Uterus (tissue), 2 donors: ENCODE results near the gene SH2B3.

ENCODE experiments used
- POLR2A ChIP-seq, 2 donors: fragments of 450-650 bp; IDR thresholded peaks; one replicate each; pipeline ENCODE4 v1.6.1; 2016; ENCODE audit warnings: antibody characterized with exemption in 2 of 2, mild to moderate bottlenecking in 1 of 2, moderate library complexity in 1 of 2
- TF ChIP-seq, protein P1 (sequence below), 4 experiments: fragments of 200-600 bp in 2 of 4; fragments of 450-650 bp in 2 of 4; sonication (generic) in 2 of 4; IDR thresholded peaks; one replicate each; pipeline ENCODE4 v1.5.1; 2016 to 2019; ENCODE audit warnings: antibody characterized with exemption in 4 of 4, mild to moderate bottlenecking in 2 of 4, moderate library complexity in 1 of 4

DNA sequence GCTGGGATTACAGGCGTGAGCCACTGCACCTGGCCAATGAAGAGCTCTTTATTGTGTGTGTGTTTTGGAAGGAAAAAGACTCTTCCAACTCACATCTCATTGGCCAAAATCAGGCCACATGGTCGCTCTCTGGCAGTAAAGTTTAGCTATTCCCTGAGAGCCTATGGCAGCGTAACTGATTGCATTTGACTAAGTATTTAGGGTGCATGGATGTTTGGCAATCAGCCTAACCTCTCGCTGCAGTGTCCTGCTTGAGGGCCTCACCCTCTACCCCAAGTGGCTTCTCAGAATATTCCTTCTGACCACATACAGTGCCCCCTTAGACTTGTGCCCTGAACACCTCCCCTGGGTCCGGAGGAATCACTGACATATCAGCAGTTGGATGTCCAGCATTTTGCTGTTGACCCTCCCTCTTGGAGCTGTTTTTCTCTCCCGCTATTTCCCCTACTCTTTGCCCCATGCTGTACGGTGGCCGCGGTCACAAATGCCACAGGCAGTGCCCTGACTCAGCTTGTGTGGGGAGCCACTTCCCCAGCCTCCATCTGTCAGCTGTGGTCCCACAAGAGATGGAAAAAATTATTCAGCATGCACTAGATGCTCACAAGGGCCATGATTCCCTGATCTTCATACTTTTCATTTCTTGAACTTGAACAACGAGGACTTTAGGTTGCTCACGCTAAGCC lies 46.4 kb upstream of the SH2B3 start:
- TF ChIP-seq, protein P1, sequence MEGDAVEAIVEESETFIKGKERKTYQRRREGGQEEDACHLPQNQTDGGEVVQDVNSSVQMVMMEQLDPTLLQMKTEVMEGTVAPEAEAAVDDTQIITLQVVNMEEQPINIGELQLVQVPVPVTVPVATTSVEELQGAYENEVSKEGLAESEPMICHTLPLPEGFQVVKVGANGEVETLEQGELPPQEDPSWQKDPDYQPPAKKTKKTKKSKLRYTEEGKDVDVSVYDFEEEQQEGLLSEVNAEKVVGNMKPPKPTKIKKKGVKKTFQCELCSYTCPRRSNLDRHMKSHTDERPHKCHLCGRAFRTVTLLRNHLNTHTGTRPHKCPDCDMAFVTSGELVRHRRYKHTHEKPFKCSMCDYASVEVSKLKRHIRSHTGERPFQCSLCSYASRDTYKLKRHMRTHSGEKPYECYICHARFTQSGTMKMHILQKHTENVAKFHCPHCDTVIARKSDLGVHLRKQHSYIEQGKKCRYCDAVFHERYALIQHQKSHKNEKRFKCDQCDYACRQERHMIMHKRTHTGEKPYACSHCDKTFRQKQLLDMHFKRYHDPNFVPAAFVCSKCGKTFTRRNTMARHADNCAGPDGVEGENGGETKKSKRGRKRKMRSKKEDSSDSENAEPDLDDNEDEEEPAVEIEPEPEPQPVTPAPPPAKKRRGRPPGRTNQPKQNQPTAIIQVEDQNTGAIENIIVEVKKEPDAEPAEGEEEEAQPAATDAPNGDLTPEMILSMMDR (IDR thresholded peaks at IDR 0.05) = no peak
- TF ChIP-seq POLR2A (IDR thresholded peaks at IDR 0.05) = no peak
